Liver (tissue), 9 donors: ENCODE results near the gene PFN1. TPM values are rescaled to one million over a fixed set of nuclear protein-coding genes. Genes with fewer than 3 reads are reported as not detected.

Experiments
- DNase-seq: peaks from one replicate; pipeline ENCODE4 v3.0.0-alpha.2; 2017; ENCODE audit warnings: low spot score
- H3K27ac ChIP-seq, 2 donors: one replicate each; pipeline ENCODE4 v1.7.0; 2013; ENCODE audit warnings: inconsistent platforms in 2 of 2, low read length in 2 of 2, control low read depth in 1 of 2, low read depth in 1 of 2, mild to moderate bottlenecking in 1 of 2
- H3K27me3 ChIP-seq, 4 donors: one replicate each; pipeline versions ENCODE4 v1.6.1 to v1.7.0; 2013; ENCODE audit warnings: low read length in 3 of 4, inconsistent platforms in 1 of 4, mild to moderate bottlenecking in 1 of 4, moderate library complexity in 1 of 4; ENCODE audit not compliant: control insufficient read depth in 4 of 4, insufficient read depth in 4 of 4
- H3K36me3 ChIP-seq, 4 donors: one replicate each; pipeline versions ENCODE4 v1.6.1 to v1.7.0; 2013; ENCODE audit warnings: low read length in 3 of 4, mild to moderate bottlenecking in 3 of 4, low read depth in 1 of 4, moderate library complexity in 1 of 4; ENCODE audit not compliant: control insufficient read depth in 4 of 4, insufficient read depth in 3 of 4
- H3K4me1 ChIP-seq, 4 donors: one replicate each; pipeline versions ENCODE4 v1.6.1 to v1.7.0; 2013; ENCODE audit warnings: low read length in 3 of 4, mild to moderate bottlenecking in 3 of 4, moderate library complexity in 1 of 4; ENCODE audit not compliant: control insufficient read depth in 4 of 4, insufficient read depth in 4 of 4
- H3K4me3 ChIP-seq, 3 donors: one replicate each; pipeline versions ENCODE4 v1.6.1 to v1.7.0; 2013; ENCODE audit warnings: low read length in 3 of 3, control low read depth in 1 of 3, low read depth in 1 of 3, mild to moderate bottlenecking in 1 of 3
- H3K9ac ChIP-seq, 2 donors: one replicate each; pipeline ENCODE4 v1.7.0; 2013; ENCODE audit warnings: low read length in 2 of 2, mild to moderate bottlenecking in 2 of 2, moderate library complexity in 2 of 2, control low read depth in 1 of 2, low read depth in 1 of 2
- H3K9me3 ChIP-seq, 4 donors: one replicate each; pipeline versions ENCODE4 v1.6.1 to v1.7.0; 2013; ENCODE audit warnings: low read length in 3 of 4; ENCODE audit not compliant: control insufficient read depth in 4 of 4
- ATF3 ChIP-seq: IDR thresholded peaks from 2 replicates; pipeline ENCODE4 v1.6.1; 2016; ENCODE audit warnings: antibody characterized with exemption
- FOXA2 ChIP-seq: IDR thresholded peaks from 2 replicates; pipeline ENCODE4 v1.6.1; 2016; ENCODE audit warnings: antibody characterized with exemption
- GABPA ChIP-seq, 2 donors: IDR thresholded peaks in 1 of 2; conservative IDR thresholded peaks in 1 of 2; 2 replicates each; pipeline ENCODE4 v1.6.1; 2016; ENCODE audit warnings: antibody characterized with exemption in 2 of 2, mild to moderate bottlenecking in 1 of 2, moderate library complexity in 1 of 2
- HNF4A ChIP-seq, 2 donors: conservative IDR thresholded peaks; 2 replicates each; pipeline ENCODE4 v1.6.1; 2016; ENCODE audit warnings: antibody characterized with exemption in 2 of 2, mild to moderate bottlenecking in 2 of 2
- JUND ChIP-seq, 2 donors: IDR thresholded peaks; 2 replicates each; pipeline ENCODE4 v1.6.1; 2016; ENCODE audit warnings: antibody characterized with exemption in 2 of 2
- MAX ChIP-seq: IDR thresholded peaks from 2 replicates; pipeline ENCODE4 v1.6.1; 2016; ENCODE audit warnings: antibody characterized with exemption
- NR2F2 ChIP-seq: IDR thresholded peaks from 2 replicates; pipeline ENCODE4 v1.6.1; 2016; ENCODE audit warnings: antibody characterized with exemption
- RAD21 ChIP-seq, 2 donors: IDR thresholded peaks; 2 replicates each; pipeline ENCODE4 v1.6.1; 2016; ENCODE audit warnings: antibody characterized with exemption in 2 of 2, mild to moderate bottlenecking in 2 of 2
- REST ChIP-seq: IDR thresholded peaks from 2 replicates; pipeline ENCODE4 v1.6.1; 2016; ENCODE audit warnings: antibody characterized with exemption, mild to moderate bottlenecking
- RXRA ChIP-seq, 2 donors: IDR thresholded peaks; 2 replicates each; pipeline ENCODE4 v1.6.1; 2017 to 2018; ENCODE audit warnings: antibody characterized with exemption in 2 of 2, mild to moderate bottlenecking in 1 of 2
- SP1 ChIP-seq: IDR thresholded peaks from 2 replicates; pipeline ENCODE4 v1.6.1; 2018; ENCODE audit warnings: antibody characterized with exemption, mild to moderate bottlenecking
- TAF1 ChIP-seq: conservative IDR thresholded peaks from 2 replicates; pipeline ENCODE4 v1.6.1; 2016; ENCODE audit warnings: antibody characterized with exemption, mild to moderate bottlenecking
- YY1 ChIP-seq: IDR thresholded peaks from 2 replicates; pipeline ENCODE4 v1.6.1; 2016; ENCODE audit warnings: antibody characterized with exemption, mild to moderate bottlenecking
- WGBS: extraction: QIAGEN DNeasy Blood & Tissue Kit; methylation state at CpG from one replicate; pipeline ENCODE4 v1.1.7; 2013; 5-methylcytosine and 5-hydroxymethylcytosine counted together
- polyA plus RNA-seq, 2 donors: library from polyadenylated mRNA; stranded (reverse) in 1 of 2; unstranded in 1 of 2; fragments of 200-250 nt in 1 of 2; fragments of >200 nt in 1 of 2; fragmentation: Nextera tagmentation in 1 of 2; extraction: Ambion mirVana in 1 of 2; gene quantifications; one replicate each; pipeline versions ENCODE4 v1.2.1 to v1.2.3, GENCODE V29; 2013 to 2015
- total RNA-seq, 2 donors: library from RNA; depleted of rRNA; stranded (reverse); fragments of >200 nt; gene quantifications; one replicate each; pipeline ENCODE4 v1.2.3, GENCODE V29; 2014
- TF ChIP-seq, protein P1 (sequence below): IDR thresholded peaks from 2 replicates; pipeline ENCODE4 v1.6.1; 2016; ENCODE audit warnings: antibody characterized with exemption
- TF ChIP-seq, protein P2 (sequence below): fragments of 150-350 bp; IDR thresholded peaks from 2 replicates; pipeline ENCODE4 v1.5.1; 2017; ENCODE audit warnings: improper control_type of control experiment, low read depth, low read length; ENCODE audit not compliant: missing input control
- donor health status: healthy.
- donor health status: healthy.
- donor health status: healthy.
- donor health status: healthy.
- donor health status: healthy.

Gene PFN1
- total and polyA plus RNA-seq, 4 donors, result 150 to 672 (median 580) TPM

DNA sequence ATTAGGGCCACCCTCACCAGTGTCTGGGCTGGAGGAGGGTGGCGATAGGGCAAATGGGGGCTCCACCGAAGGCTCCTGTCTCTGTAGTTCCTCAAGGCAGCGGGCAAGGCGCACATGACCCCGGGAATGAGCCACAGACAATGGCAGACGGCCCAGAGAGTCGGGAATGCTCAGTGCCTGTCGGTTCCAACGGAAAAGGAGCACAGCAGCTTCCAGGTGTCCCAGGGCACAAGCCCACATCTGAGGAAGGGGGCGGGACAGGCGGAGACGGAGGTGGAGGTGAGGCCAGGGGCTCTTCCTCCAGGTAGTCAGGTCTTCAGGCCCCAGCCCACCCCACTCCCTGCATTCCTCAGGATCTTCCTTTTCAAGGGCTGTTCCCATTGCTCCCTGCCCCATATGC is 24.4 kb upstream of the PFN1 start:
- DNase-seq, result no peak
- TF ChIP-seq HNF4A (conservative IDR thresholded peaks at IDR 0.05) (no peak), YY1 (no peak), SP1 (no peak)
- TF ChIP-seq, protein P1, sequence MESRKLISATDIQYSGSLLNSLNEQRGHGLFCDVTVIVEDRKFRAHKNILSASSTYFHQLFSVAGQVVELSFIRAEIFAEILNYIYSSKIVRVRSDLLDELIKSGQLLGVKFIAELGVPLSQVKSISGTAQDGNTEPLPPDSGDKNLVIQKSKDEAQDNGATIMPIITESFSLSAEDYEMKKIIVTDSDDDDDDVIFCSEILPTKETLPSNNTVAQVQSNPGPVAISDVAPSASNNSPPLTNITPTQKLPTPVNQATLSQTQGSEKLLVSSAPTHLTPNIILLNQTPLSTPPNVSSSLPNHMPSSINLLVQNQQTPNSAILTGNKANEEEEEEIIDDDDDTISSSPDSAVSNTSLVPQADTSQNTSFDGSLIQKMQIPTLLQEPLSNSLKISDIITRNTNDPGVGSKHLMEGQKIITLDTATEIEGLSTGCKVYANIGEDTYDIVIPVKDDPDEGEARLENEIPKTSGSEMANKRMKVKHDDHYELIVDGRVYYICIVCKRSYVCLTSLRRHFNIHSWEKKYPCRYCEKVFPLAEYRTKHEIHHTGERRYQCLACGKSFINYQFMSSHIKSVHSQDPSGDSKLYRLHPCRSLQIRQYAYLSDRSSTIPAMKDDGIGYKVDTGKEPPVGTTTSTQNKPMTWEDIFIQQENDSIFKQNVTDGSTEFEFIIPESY, result no peak
- peaks cover 3 to 43% (median 28%) of the 10 kb centered on the region in 4 donors for H3K4me1 ChIP-seq
- H3K9ac ChIP-seq, result no peak overlapping the region
- WGBS, result 82% methylated on average over 12 of the region's 12 CpGs
- peaks cover 8 to 13% (median 13%) of the 10 kb centered on the region in 4 donors for H3K36me3 ChIP-seq
- no peaks in the 10 kb centered on the region for H3K9me3 ChIP-seq
- no peak overlapping the region for H3K4me3 ChIP-seq
- H3K27ac ChIP-seq, result no peak overlapping the region
- H3K27me3 ChIP-seq, result no peaks in the 10 kb centered on the region

GRCh38 chr17:4972322-4972721 is 24.0 kb upstream of the PFN1 start:
- Histone ChIP-seq H3K36me3 (peaks cover 5 to 13% (median 10%) of the 10 kb centered on the region in 4 donors), H3K4me3 (no peak overlapping the region), H3K4me1 (peaks cover 3 to 43% (median 28%) of the 10 kb centered on the region in 4 donors), H3K27me3 (no peaks in the 10 kb centered on the region), H3K9ac (no peak overlapping the region), H3K27ac (no peak overlapping the region), H3K9me3 (no peaks in the 10 kb centered on the region)
- no peak for DNase-seq
- WGBS, result 96% methylated on average over 12 of the region's 12 CpGs
- TF ChIP-seq FOXA2 (no peak), RXRA (IDR thresholded peaks at IDR 0.05) (no peak), MAX (no peak), SP1 (no peak), JUND (IDR thresholded peaks at IDR 0.05) (no peak)
- TF ChIP-seq, protein P2, sequence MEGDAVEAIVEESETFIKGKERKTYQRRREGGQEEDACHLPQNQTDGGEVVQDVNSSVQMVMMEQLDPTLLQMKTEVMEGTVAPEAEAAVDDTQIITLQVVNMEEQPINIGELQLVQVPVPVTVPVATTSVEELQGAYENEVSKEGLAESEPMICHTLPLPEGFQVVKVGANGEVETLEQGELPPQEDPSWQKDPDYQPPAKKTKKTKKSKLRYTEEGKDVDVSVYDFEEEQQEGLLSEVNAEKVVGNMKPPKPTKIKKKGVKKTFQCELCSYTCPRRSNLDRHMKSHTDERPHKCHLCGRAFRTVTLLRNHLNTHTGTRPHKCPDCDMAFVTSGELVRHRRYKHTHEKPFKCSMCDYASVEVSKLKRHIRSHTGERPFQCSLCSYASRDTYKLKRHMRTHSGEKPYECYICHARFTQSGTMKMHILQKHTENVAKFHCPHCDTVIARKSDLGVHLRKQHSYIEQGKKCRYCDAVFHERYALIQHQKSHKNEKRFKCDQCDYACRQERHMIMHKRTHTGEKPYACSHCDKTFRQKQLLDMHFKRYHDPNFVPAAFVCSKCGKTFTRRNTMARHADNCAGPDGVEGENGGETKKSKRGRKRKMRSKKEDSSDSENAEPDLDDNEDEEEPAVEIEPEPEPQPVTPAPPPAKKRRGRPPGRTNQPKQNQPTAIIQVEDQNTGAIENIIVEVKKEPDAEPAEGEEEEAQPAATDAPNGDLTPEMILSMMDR, result no peak

- no peak overlapping the region for H3K27ac ChIP-seq
- H3K9me3 ChIP-seq, result no peaks in the 10 kb centered on the region
- peaks cover 3 to 44% (median 29%) of the 10 kb centered on the region in 4 donors for H3K4me1 ChIP-seq
- no peaks in the 10 kb centered on the region for H3K27me3 ChIP-seq
- 97% methylated on average over 6 of the region's 6 CpGs for WGBS
- TF ChIP-seq RXRA (IDR thresholded peaks at IDR 0.05) (no peak), JUND (IDR thresholded peaks at IDR 0.05) (no peak), GABPA (IDR thresholded peaks at IDR 0.05 in 1 of 2, conservative IDR thresholded peaks at IDR 0.05 in 1 of 2) (no peak), HNF4A (conservative IDR thresholded peaks at IDR 0.05) (no peak), ATF3 (no peak), RAD21 (IDR thresholded peaks at IDR 0.05) (no peak), NR2F2 (no peak), FOXA2 (no peak), TAF1 (no peak), REST (no peak)
- no peak for DNase-seq
- H3K4me3 ChIP-seq, result no peak overlapping the region
- H3K9ac ChIP-seq, result no peak overlapping the region
- peaks cover 3 to 10% (median 7%) of the 10 kb centered on the region in 4 donors for H3K36me3 ChIP-seq
These were observed 23.5 kb upstream of the PFN1 start for GRCh38 chr17:4971826-4972225.
